Bone marrow (tissue), 2 donors: ENCODE results near the gene AMPD2.
"Not testable (repeated sequence)": the region's sequence is repeated elsewhere in the genome, so short reads cannot be mapped to it uniquely, and the experiment has no call there.

Experiments
- DNase-seq, 2 donors: peaks; one replicate each; lab custom pipeline; 2025; lab: John Stamatoyannopoulos, UW

The AMPD2 gene

GRCh38 chr1:109652402-109652801, 32.8 kb downstream of the AMPD2 start:
- DNase-seq: no peak

GRCh38 chr1:109653306-109653705, 33.7 kb downstream of the AMPD2 start:
- DNase-seq: no peak

- no peak for DNase-seq
Observed at GRCh38 chr1:109654519-109654918, 34.9 kb downstream of the AMPD2 start.

- DNase-seq: peak; percentile 20 to 56
Observed at GRCh38 chr1:109655615-109656519, 36.2 kb downstream of the AMPD2 start, which contains the start of gene GSTM4. Gene GSTM4, plus strand, starts transcription at chr1:109656099. Its CDS starts 291 bp downstream, at chr1:109656390.

- DNase-seq: no peak
Observed at GRCh38 chr1:109657395-109657794, 37.8 kb downstream of the AMPD2 start.

GRCh38 chr1:109657970-109658369, 38.3 kb downstream of the AMPD2 start:
- DNase-seq: no peak

- no peak for DNase-seq
Observed at GRCh38 chr1:109658533-109659042, 39.0 kb downstream of the AMPD2 start.

- no peak for DNase-seq
Observed at GRCh38 chr1:109659145-109659544, 39.5 kb downstream of the AMPD2 start.

GRCh38 chr1:109659997-109660690, 40.5 kb downstream of the AMPD2 start:
- no peak for DNase-seq

GRCh38 chr1:109660691-109661026, 41.0 kb downstream of the AMPD2 start:
- DNase-seq: not testable (repeated sequence)

GRCh38 chr1:109661391-109661790, 41.8 kb downstream of the AMPD2 start:
- DNase-seq: no peak

- DNase-seq: no peak
Observed at GRCh38 chr1:109664671-109665070, 45.0 kb downstream of the AMPD2 start.

GRCh38 chr1:109667452-109668122, 48.0 kb downstream of the AMPD2 start, which contains the start of gene GSTM2:
Gene GSTM2, plus strand, starts transcription at chr1:109668057. Its CDS starts 59 bp downstream, at chr1:109668116.
- peak; percentile 40 to 80 for DNase-seq

- DNase-seq: no peak
Observed at GRCh38 chr1:109668123-109668775, 48.6 kb downstream of the AMPD2 start.

- no peak for DNase-seq
Observed at GRCh38 chr1:109669246-109669948, 49.8 kb downstream of the AMPD2 start.

GRCh38 chr1:109669949-109670302, 50.3 kb downstream of the AMPD2 start:
- not testable (repeated sequence) for DNase-seq

- DNase-seq: no peak
Observed at GRCh38 chr1:109671067-109671466, 51.4 kb downstream of the AMPD2 start.

GRCh38 chr1:109673861-109674260, 54.2 kb downstream of the AMPD2 start:
- DNase-seq: not testable (repeated sequence)

GRCh38 chr1:109676683-109677381, 57.2 kb downstream of the AMPD2 start:
- not testable (repeated sequence) for DNase-seq

GRCh38 chr1:109677459-109677858, 57.8 kb downstream of the AMPD2 start:
- DNase-seq: no peak
